Thoracic aorta (tissue), 2 donors: ENCODE measurements around the gene GIPC2. TPM values are rescaled to one million over a fixed set of nuclear protein-coding genes. Genes with fewer than 3 reads are reported as not detected.

ENCODE experiments used
- ATAC-seq: fragments of 150-250 bp; one replicate; pipeline ENCODE4 v1.8.0; 2017; ENCODE audit warnings: low read depth; ENCODE audit not compliant: insufficient number of reproducible peaks, low FRiP score
- DNase-seq: peaks from one replicate; pipeline ENCODE4 v3.0.0-alpha.2; 2020; ENCODE audit warnings: low spot score
- H3K27ac ChIP-seq, 2 donors: fragments of 200-600 bp; sonication (generic); 1 replicate in 1 of 2; 2 replicates in 1 of 2; pipeline ENCODE4 v1.5.1; 2016; ENCODE audit warnings: mild to moderate bottlenecking in 2 of 2, moderate library complexity in 2 of 2
- H3K27me3 ChIP-seq: fragments of 200-600 bp; sonication (generic); replicated peaks from 2 replicates; pipeline ENCODE4 v1.6.0; 2016; ENCODE audit warnings: mild to moderate bottlenecking; ENCODE audit not compliant: insufficient read depth
- H3K36me3 ChIP-seq: fragments of 200-600 bp; sonication (generic); one replicate; pipeline ENCODE4 v1.5.1; 2016
- H3K4me1 ChIP-seq, 2 donors: fragments of 200-600 bp; sonication (generic); 1 replicate in 1 of 2; 2 replicates in 1 of 2; pipeline versions ENCODE4 v1.5.1 to v1.6.0; 2016; ENCODE audit warnings: low read depth in 2 of 2, mild to moderate bottlenecking in 1 of 2; ENCODE audit not compliant: control insufficient read depth in 1 of 2
- H3K4me3 ChIP-seq: fragments of 200-600 bp; sonication (generic); 2 replicates; pipeline ENCODE4 v1.5.1; 2016; ENCODE audit warnings: mild to moderate bottlenecking
- H3K9me3 ChIP-seq: fragments of 200-600 bp; sonication (generic); 2 replicates; pipeline ENCODE4 v1.5.1; 2016
- CTCF ChIP-seq: fragments of 200-600 bp; sonication (generic); IDR thresholded peaks from one replicate; pipeline ENCODE4 v1.5.1; 2019; ENCODE audit warnings: antibody characterized with exemption
- total RNA-seq, 2 donors: library from RNA; depleted of rRNA; stranded (reverse); fragments of >200 nt; gene quantifications; one replicate each; pipeline versions ENCODE4 v1.1.0 to v1.2.3, GENCODE V29; 2016

Gene GIPC2
- total RNA-seq, 2 donors from 2014 or later: 1.6 to 3.2 TPM

- no peak overlapping the region for H3K27ac ChIP-seq
- no peaks in the 10 kb centered on the region for H3K36me3 ChIP-seq
- ATAC-seq (no peak), DNase-seq (no peak)
- H3K9me3 ChIP-seq: no peaks in the 10 kb centered on the region
- H3K4me3 ChIP-seq: no peak overlapping the region
- no peaks in the 10 kb centered on the region for H3K27me3 ChIP-seq
- peaks cover 17 to 29% of the 10 kb centered on the region in 2 donors for H3K4me1 ChIP-seq
- TF ChIP-seq CTCF: no peak
These were observed 51.2 kb downstream of the GIPC2 start for GRCh38 chr1:78096976-78097375.

- no peak overlapping the region for H3K4me3 ChIP-seq
- DNase-seq (no peak), ATAC-seq (no peak)
- H3K9me3 ChIP-seq: no peaks in the 10 kb centered on the region
- no peaks in the 10 kb centered on the region for H3K27me3 ChIP-seq
- H3K4me1 ChIP-seq: peaks cover 22 to 55% of the 10 kb centered on the region in 2 donors
- H3K36me3 ChIP-seq: no peaks in the 10 kb centered on the region
- no peak for TF ChIP-seq CTCF
- H3K27ac ChIP-seq: peak overlapping the region; percentile 68 to 88
These were observed 55.3 kb downstream of the GIPC2 start for GRCh38 chr1:78101051-78101450.

GRCh38 chr1:78101514-78101913 is 55.7 kb downstream of the GIPC2 start:
- TF ChIP-seq CTCF: no peak
- DNase-seq (peak; percentile 49), ATAC-seq (peak; percentile 93)
- H3K4me1 ChIP-seq: peaks cover 22 to 55% of the 10 kb centered on the region in 2 donors
- H3K27ac ChIP-seq: peak overlapping the region; percentile 72 to 88
- no peaks in the 10 kb centered on the region for H3K27me3 ChIP-seq
- no peak overlapping the region for H3K4me3 ChIP-seq
- no peaks in the 10 kb centered on the region for H3K9me3 ChIP-seq
- H3K36me3 ChIP-seq: no peaks in the 10 kb centered on the region

GRCh38 chr1:78102082-78102481 is 56.3 kb downstream of the GIPC2 start:
- Histone ChIP-seq H3K4me1 (peaks cover 22 to 50% of the 10 kb centered on the region in 2 donors), H3K4me3 (no peak overlapping the region), H3K27ac (peak overlapping the region; percentile 72 to 88), H3K9me3 (no peaks in the 10 kb centered on the region), H3K27me3 (no peaks in the 10 kb centered on the region), H3K36me3 (no peaks in the 10 kb centered on the region)
- ATAC-seq (no peak), DNase-seq (no peak)
- no peak for TF ChIP-seq CTCF

GRCh38 chr1:78102916-78103315 is 57.1 kb downstream of the GIPC2 start:
- Histone ChIP-seq H3K4me3 (no peak overlapping the region), H3K9me3 (no peaks in the 10 kb centered on the region), H3K27me3 (no peaks in the 10 kb centered on the region), H3K4me1 (peaks cover 17 to 43% of the 10 kb centered on the region in 2 donors), H3K36me3 (no peaks in the 10 kb centered on the region), H3K27ac (peak overlapping the region; percentile 72 to 88)
- DNase-seq: no peak
- no peak for TF ChIP-seq CTCF
- no peak for ATAC-seq
